Activated naive CD4-positive, alpha-beta T cell treated with anti-CD3 and anti-CD28 coated beads, Interleukin-2, amount 10 ng/mL, durations not matched to agents 5 hours and 36 hours (primary cell): ENCODE data around the gene LPAR2. TPM values are rescaled to one million over a fixed set of nuclear protein-coding genes. Genes with fewer than 3 reads are reported as not detected.

ENCODE experiments used
- total RNA-seq, 2 experiments: library from RNA; stranded (reverse); gene quantifications; one replicate each; pipeline ENCODE4 v1.2.3, GENCODE V29; 2021

The LPAR2 gene
- 10 to 100 TPM; 42.1 to 44.8 TPM for total RNA-seq

DNA sequence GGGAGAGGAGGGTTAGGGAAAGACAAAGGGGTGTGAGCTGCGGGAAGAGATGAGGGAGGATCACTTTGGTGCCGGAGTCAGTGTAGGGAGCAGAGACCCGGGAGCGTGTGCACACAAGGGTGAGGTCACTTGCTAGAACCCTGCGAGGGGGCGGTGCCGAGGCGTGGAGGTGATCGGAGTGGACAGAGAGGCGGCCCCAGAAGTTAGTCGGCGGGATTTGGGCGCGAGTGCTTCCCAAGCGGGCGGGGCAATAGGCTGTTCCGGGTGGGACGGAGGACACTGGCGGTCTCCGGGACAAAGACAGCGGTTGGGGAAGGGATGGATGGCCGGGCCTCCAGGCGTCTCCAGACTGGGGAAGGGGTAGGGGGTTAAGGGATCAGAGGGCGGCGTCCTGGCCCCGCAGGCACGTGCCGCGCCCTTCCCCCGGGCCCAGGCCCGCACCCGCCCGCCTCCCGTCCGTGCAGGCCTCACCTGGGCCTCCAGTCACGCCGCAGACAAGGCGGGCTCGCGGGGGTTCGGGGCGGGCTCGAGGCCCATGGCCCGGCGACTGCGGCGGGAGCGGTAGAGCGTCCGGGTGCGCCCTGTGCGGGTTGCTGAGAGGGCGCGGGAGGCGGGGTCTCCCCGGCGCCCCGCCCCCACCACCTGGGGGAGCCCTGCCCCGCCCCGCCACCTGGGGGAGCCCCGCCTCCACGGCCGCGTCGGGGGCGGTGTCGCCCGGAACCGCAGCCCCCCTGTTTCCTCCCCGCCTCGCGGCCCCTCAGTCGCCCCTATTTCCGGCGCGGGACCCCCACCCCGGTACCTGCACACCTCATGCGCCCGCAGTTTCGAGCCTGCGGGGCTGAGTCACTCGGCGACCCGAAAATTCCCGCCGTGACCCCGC is at the start of gene LPAR2:
Gene LPAR2, minus strand, starts transcription at position 600 of the 880 bp plus-strand sequence. CDS start 945 bp downstream, outside the sequence.

DNA sequence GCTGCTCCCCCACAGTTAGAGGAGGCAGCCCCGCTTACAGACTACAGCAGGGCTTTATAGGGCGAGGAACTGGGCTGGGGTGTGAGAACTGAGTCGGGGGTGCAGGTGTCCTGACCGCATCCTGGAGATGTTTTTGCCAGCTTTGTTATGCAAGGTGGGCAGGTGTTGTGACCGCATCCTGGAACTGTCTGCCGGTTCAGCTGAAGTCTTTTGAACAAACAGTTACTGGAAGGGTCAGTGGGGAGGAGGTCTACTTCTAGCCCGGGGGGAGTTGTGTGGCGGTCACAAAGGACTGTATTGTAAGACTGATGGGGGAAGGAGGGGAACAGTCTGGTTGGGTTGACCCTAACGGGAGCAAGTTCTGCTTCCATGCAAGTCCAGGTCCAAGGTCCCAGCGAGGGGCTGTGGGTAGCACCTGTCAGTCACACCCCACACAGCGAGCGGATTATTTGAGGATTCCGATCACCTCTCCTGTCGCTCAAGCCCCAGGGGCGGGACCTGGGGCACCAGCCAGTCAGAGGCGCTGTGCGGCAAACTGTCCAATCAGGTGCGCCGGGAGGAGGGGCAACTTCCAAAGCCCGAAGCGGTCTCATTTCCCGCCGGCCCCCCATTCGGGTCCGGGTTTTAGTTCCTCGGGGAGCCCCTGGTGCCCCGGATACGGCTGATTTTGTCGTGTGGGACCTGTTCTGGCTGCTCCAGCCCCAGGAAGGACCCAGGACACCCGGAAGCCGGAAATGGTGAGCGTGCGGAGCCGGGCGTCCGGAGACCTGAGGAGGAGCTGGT is 40.4 kb upstream of the LPAR2 start, which contains the start of gene ZNF101:
Gene ZNF101, plus strand, starts transcription at position 610 of the 783 bp plus-strand sequence. Its CDS starts 125 bp downstream, at position 735.

DNA sequence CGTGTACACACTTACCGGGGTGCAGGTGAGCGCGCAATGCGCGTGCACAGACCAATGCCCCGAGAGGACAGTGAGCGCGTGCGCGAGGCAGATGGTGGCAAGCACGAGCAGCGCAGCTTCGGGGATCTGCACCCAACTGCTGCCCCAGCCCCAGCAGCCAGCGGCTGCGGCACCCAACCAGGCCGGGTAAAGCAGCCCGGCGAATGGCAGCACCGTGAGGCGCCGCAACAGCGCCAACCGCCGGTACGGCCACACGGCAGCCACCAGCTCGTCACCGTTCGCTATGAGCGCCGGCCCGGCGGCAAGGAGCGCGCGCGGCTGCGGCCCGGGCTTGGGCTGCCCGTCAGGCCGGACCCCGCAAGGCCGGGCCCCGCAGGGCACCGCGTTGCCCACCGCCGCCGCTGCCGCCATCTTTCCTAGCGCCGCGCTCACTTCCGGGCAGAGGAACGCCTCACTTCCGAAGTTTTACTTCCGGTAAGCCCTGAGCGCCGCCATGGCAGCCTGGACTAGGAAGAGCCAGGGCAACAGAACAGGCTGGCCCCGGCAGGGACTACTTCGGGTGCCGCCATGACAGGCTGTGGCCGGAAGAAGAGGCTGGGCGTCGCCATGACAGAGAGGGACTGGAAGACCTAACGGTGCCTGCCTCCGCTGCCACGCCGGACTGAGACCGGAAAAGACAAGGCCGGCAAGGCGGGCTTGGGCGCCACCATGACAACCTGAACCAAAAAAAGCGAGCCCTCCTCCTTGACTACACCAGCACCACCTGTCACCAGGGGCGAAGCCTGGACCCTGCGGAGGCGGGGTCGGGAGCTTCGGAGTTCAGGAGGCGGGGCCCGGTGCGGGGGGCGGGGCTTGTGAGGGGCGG is 35.5 kb upstream of the LPAR2 start, which contains the start of gene ATP13A1:
Gene ATP13A1, minus strand, starts transcription at position 421 of the 865 bp plus-strand sequence. Its CDS starts 10 bp downstream, at position 411.

DNA sequence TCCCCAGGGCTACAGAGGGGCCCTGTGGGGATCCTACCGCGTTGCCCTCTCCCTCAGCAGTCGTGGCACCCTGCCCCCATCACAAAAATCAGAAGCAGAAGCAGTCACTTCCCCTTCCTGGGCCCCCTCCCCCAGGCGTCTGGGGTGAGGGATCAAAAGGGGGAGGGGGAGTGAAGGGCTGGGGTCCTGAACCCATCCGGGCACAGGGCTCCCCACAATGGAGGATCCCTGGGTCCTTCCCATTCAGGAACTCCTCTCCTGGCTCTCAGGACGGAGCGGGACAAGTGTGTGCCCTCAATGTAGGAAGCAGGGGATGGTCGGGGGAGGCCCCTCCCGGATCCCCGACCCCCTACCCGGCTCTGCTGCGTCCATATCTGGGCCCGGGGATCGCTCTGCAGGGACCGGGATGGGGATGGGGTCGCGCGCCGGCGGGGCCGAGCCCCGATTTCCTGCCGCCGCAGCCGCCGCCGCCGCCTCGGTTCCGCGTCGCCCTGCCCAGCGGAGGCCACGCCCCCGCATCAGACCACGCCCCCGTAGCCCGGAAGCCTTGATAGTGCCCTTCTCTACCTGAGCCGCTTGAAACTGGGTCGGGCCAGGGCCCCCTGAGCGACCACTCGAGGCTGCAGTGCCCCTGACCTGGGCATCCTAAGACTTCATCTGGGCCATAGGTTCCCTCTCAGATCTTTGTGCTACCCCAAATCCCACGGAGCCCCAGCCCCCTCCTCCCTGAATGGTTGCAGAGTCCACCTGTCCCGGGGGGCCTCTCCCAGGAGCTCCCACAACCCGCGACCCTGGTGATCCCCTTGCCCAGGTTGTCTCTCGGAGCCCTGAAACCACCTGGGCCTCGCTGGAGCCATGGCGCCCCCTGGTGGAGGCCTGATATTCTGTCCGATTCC is 15.4 kb upstream of the LPAR2 start, which contains the start of gene GMIP:
Gene GMIP, minus strand, starts transcription at position 500 of the 896 bp plus-strand sequence. Its CDS starts 128 bp downstream, at position 372.

DNA sequence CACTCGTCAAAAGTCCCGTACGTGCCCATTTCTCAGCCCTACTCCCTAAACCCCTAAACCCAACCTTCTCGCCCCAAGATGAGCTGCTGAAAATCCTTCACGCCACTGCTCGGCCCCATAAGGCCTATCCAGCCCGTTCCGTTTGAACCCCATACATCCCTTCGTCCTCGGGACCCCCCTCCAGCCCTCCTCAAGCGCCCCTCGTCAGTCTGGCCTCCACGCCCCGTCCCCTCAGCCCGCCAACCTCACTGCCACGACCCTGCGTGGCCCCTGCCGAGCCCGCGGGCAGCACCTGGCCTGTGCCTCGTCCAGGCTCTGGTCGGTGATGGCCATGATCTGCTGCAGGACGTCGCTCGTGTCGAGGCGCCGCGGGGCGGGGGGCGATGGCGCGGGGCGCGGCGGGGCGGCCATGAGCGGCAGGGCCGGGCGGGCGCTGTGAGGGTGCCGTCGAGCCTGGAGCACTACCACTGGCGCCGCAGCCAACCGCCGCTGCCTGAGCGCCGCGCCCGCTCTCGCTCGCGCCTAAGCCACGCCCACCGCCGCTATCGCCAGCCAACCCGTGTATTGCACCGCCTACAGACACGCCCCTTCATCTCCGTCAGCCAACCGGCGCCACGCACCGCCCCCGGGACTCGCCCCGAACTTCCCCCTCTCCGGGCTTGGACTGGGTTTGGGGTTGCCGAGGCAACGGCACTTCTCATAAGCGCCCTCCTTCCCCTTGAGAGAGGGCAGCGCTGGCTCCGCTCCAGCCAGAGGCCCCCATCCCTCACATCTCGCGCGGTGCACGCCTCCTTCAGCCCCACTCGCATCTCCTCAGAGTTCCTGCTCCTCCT is 9.6 kb downstream of the LPAR2 start, which contains the start of gene PBX4:
Gene PBX4, minus strand, starts transcription at position 469 of the 833 bp plus-strand sequence. Its CDS starts 58 bp downstream, at position 411.

Other genes starting within 250 kb of the LPAR2 start
- gene GATAD2A, start 222.5 kb downstream of the LPAR2 start, total RNA-seq, result 100 to 1,000 TPM; 130 to 139 TPM
- gene TSSK6, start 112.7 kb downstream of the LPAR2 start, total RNA-seq, result 1 to 10 TPM; 4.7 to 6.5 TPM
- gene NDUFA13, start 112.0 kb downstream of the LPAR2 start, total RNA-seq, result 100 to 1,000 TPM; 299 to 304 TPM
- 10 to 100 TPM in 1 of 2 experiments, 1 to 10 TPM in 1; 7.8 to 10.5 TPM for gene YJEFN3, start 99.3 kb downstream of the LPAR2 start, total RNA-seq
- gene CILP2, start 90.0 kb downstream of the LPAR2 start, total RNA-seq, result under 1 TPM; 0.10 to 0.17 TPM
- 10 to 100 TPM; 26.2 to 27.4 TPM for gene PBX4, start 9.5 kb downstream of the LPAR2 start, total RNA-seq
- gene GMIP, start 15.4 kb upstream of the LPAR2 start, total RNA-seq, result 100 to 1,000 TPM; 107 to 111 TPM
- gene ATP13A1, start 35.5 kb upstream of the LPAR2 start, total RNA-seq, result 10 to 100 TPM; 81.8 to 93.7 TPM
- 100 to 1,000 TPM; 121 to 129 TPM for gene ZNF101, start 40.6 kb upstream of the LPAR2 start, total RNA-seq
- gene ZNF14, start 104.9 kb upstream of the LPAR2 start, total RNA-seq, result 1 to 10 TPM; 9.2 to 9.5 TPM
- 10 to 100 TPM; 27.8 to 29.6 TPM for gene ZNF506, start 193.5 kb upstream of the LPAR2 start, total RNA-seq
- gene ZNF253, start 237.7 kb upstream of the LPAR2 start, total RNA-seq, result 10 to 100 TPM; 20.8 to 22.2 TPM